OCI-LY1 (cell line): Measurements from ENCODE around the gene DUXB.

Source experiments
- H2AFZ ChIP-seq: fragments of 200-600 bp; sonication (generic), shearing (Covaris generic); 2 replicates; pipeline ENCODE4 v1.6.0; 2014; ENCODE audit warnings: antibody characterized with exemption, mild to moderate bottlenecking, low read length
- H3F3A ChIP-seq: fragments of 200-600 bp; sonication (generic), shearing (Covaris generic); 2 replicates; pipeline ENCODE4 v1.6.0; 2014; ENCODE audit warnings: mild to moderate bottlenecking, antibody characterized with exemption, low read length, moderate library complexity; ENCODE audit not compliant: insufficient read depth
- H3K27ac ChIP-seq: fragments of 200-600 bp; sonication (generic); 2 replicates; pipeline ENCODE4 v1.5.1; 2014; ENCODE audit warnings: low read length, mixed run types, mild to moderate bottlenecking, low read depth; ENCODE audit not compliant: poor library complexity, severe bottlenecking
- H3K27me3 ChIP-seq: fragments of 200-600 bp; sonication (generic); 2 replicates; pipeline ENCODE4 v1.6.0; 2014; ENCODE audit warnings: antibody characterized with exemption, mild to moderate bottlenecking, low read length, moderate library complexity; ENCODE audit not compliant: insufficient read depth
- H3K36me3 ChIP-seq: fragments of 200-600 bp; sonication (generic); 2 replicates; pipeline ENCODE4 v1.6.1; 2014; ENCODE audit warnings: mild to moderate bottlenecking, antibody characterized with exemption, low read length, moderate library complexity, mixed read lengths; ENCODE audit not compliant: insufficient read depth
- H3K4me1 ChIP-seq: fragments of 200-600 bp; sonication (generic); 2 replicates; pipeline ENCODE4 v1.5.1; 2014; ENCODE audit warnings: mild to moderate bottlenecking, low read length, moderate library complexity; ENCODE audit not compliant: insufficient read depth, severe bottlenecking
- H3K4me2 ChIP-seq: fragments of 200-600 bp; sonication (generic), shearing (Covaris generic); 2 replicates; pipeline ENCODE4 v1.6.1; 2014; ENCODE audit warnings: low read length
- H3K4me3 ChIP-seq: fragments of 200-600 bp; sonication (generic); 2 replicates; pipeline ENCODE4 v1.5.1; 2014; ENCODE audit warnings: low read length, low read depth, mild to moderate bottlenecking, mixed read lengths; ENCODE audit not compliant: poor library complexity, severe bottlenecking
- H3K79me2 ChIP-seq: fragments of 200-600 bp; shearing (Covaris generic); 2 replicates; pipeline ENCODE4 v1.6.1; 2016; ENCODE audit warnings: mixed run types, low read length, mixed read lengths; ENCODE audit not compliant: insufficient read depth
- H3K9ac ChIP-seq: fragments of 200-600 bp; sonication (generic), shearing (Covaris generic); 2 replicates; pipeline ENCODE4 v1.6.1; 2014; ENCODE audit warnings: mild to moderate bottlenecking, low read length, mixed read lengths
- H3K9me2 ChIP-seq: fragments of 200-600 bp; sonication (generic), shearing (Covaris generic); 2 replicates; pipeline ENCODE4 v1.6.1; 2014; ENCODE audit warnings: low read depth, mild to moderate bottlenecking, low read length, mixed read lengths
- H3K9me3 ChIP-seq: fragments of 200-600 bp; shearing (Covaris generic); 2 replicates; pipeline ENCODE4 v1.6.1; 2014; ENCODE audit warnings: low read length, mixed read lengths
- H4K20me1 ChIP-seq: fragments of 200-600 bp; sonication (generic), shearing (Covaris generic); 2 replicates; pipeline ENCODE4 v1.6.0; 2016; ENCODE audit warnings: mild to moderate bottlenecking, low read length; ENCODE audit not compliant: insufficient read depth
- CTCF ChIP-seq: fragments of 200-600 bp; sonication (generic), shearing (Covaris generic); IDR thresholded peaks from 2 replicates; pipeline ENCODE4 v1.5.1; 2017; ENCODE audit warnings: mild to moderate bottlenecking, antibody characterized with exemption, low read length, moderate library complexity, mixed read lengths
- EZH2 ChIP-seq: fragments of 200-600 bp; sonication (generic), shearing (Covaris generic); IDR thresholded peaks from 2 replicates; pipeline ENCODE4 v1.8.0; 2017; ENCODE audit warnings: borderline replicate concordance, mixed run types, mild to moderate bottlenecking, antibody characterized with exemption, low read length, moderate library complexity, mixed read lengths

Gene DUXB

GRCh38 chr16:75745823-75746222, 44.6 kb upstream of the DUXB start:
- Histone ChIP-seq H3K27ac (no peak overlapping the region), H3K36me3 (no peaks in the 10 kb centered on the region)
- no peak for TF ChIP-seq CTCF
- no peak for TF ChIP-seq EZH2

GRCh38 chr16:75745242-75745641, 44.0 kb upstream of the DUXB start:
- no peak for TF ChIP-seq CTCF
- H4K20me1 ChIP-seq: no peaks in the 10 kb centered on the region
- no peak overlapping the region for H2AFZ ChIP-seq
- peaks cover 31% of the 10 kb centered on the region for H3K9me3 ChIP-seq
- no peaks in the 10 kb centered on the region for H3F3A ChIP-seq
- no peak overlapping the region for H3K27ac ChIP-seq
- no peaks in the 10 kb centered on the region for H3K27me3 ChIP-seq
- H3K4me2 ChIP-seq: no peak overlapping the region
- H3K4me1 ChIP-seq: no peaks in the 10 kb centered on the region
- H3K36me3 ChIP-seq: no peaks in the 10 kb centered on the region
- H3K9ac ChIP-seq: no peak overlapping the region
- no peak overlapping the region for H3K4me3 ChIP-seq
- no peaks in the 10 kb centered on the region for H3K79me2 ChIP-seq
- H3K9me2 ChIP-seq: no peaks in the 10 kb centered on the region

More at GRCh38 chr16:75745823-75746222, 44.6 kb upstream of the DUXB start:
- Histone ChIP-seq H4K20me1 (no peaks in the 10 kb centered on the region), H3K9me2 (no peaks in the 10 kb centered on the region), H3K4me1 (no peaks in the 10 kb centered on the region), H3K79me2 (no peaks in the 10 kb centered on the region), H3K27me3 (no peaks in the 10 kb centered on the region), H3K4me2 (no peak overlapping the region), H2AFZ (no peak overlapping the region), H3K9ac (no peak overlapping the region), H3K9me3 (peaks cover 30% of the 10 kb centered on the region), H3K4me3 (no peak overlapping the region), H3F3A (no peaks in the 10 kb centered on the region)

GRCh38 chr16:75742424-75743047, 41.3 kb upstream of the DUXB start:
- no peaks in the 10 kb centered on the region for H3K79me2 ChIP-seq
- H3K9ac ChIP-seq: no peak overlapping the region
- H3F3A ChIP-seq: no peaks in the 10 kb centered on the region
- no peak overlapping the region for H3K27ac ChIP-seq
- H3K27me3 ChIP-seq: no peaks in the 10 kb centered on the region
- H3K36me3 ChIP-seq: no peaks in the 10 kb centered on the region
- H3K9me2 ChIP-seq: no peaks in the 10 kb centered on the region
- H3K4me1 ChIP-seq: no peaks in the 10 kb centered on the region
- no peaks in the 10 kb centered on the region for H4K20me1 ChIP-seq
- H2AFZ ChIP-seq: no peak overlapping the region
- no peak overlapping the region for H3K4me2 ChIP-seq
- peaks cover 31% of the 10 kb centered on the region for H3K9me3 ChIP-seq
- no peak overlapping the region for H3K4me3 ChIP-seq
- TF ChIP-seq EZH2: no peak
- no peak for TF ChIP-seq CTCF
